ENCODE measurements around the gene FAM24A. TPM values are rescaled to one million over a fixed set of nuclear protein-coding genes. Genes with fewer than 3 reads are reported as not detected.

FAM24A gene
- total and polyA plus RNA-seq, 10 of the 15 experiments (the other 5 are each of a cell fraction or from before 2014, with no cell fraction given): not detected

- ChIA-PET POLR2A (no interaction called here), CTCF (interaction anchor here (1.9 kb wide), 1 partner anchor 10 kb away, joined by 5 read pairs; no protein-coding TSS in a partner anchor), SMC1A (ENCODE audit: uncharacterized antibody, unreplicated experiment) (interaction anchor here (1.0 kb wide), 1 partner anchor 10 kb away, joined by 3 read pairs; no protein-coding TSS in a partner anchor), RAD21 (ENCODE audit: unreplicated experiment) (no interaction called here)
- TF ChIP-seq, protein P1, sequence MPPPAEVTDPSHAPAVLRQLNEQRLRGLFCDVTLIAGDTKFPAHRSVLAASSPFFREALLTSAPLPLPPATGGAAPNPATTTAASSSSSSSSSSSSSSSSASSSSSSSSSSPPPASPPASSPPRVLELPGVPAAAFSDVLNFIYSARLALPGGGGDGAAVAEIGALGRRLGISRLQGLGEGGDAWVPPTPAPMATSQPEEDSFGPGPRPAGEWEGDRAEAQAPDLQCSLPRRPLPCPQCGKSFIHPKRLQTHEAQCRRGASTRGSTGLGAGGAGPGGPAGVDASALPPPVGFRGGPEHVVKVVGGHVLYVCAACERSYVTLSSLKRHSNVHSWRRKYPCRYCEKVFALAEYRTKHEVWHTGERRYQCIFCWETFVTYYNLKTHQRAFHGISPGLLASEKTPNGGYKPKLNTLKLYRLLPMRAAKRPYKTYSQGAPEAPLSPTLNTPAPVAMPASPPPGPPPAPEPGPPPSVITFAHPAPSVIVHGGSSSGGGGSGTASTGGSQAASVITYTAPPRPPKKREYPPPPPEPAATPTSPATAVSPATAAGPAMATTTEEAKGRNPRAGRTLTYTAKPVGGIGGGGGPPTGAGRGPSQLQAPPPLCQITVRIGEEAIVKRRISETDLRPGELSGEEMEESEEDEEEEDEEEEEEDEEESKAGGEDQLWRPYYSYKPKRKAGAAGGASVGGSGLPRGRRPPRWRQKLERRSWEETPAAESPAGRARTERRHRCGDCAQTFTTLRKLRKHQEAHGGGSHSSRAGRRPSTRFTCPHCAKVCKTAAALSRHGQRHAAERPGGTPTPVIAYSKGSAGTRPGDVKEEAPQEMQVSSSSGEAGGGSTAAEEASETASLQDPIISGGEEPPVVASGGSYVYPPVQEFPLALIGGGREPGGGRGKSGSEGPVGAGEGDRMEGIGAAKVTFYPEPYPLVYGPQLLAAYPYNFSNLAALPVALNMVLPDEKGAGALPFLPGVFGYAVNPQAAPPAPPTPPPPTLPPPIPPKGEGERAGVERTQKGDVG (CRISPR knock-in tag; IDR thresholded peaks at IDR 0.05): no peak
- TF ChIP-seq JUNB (IDR thresholded peaks at IDR 0.05): peak; percentile 16; the same call in 1 of the 2 replicates
- in situ Hi-C loops (cut with MboI): no loop called here
- H3K4me2 ChIP-seq (ENCODE audit: control insufficient read depth, insufficient read depth): no peak overlapping the region
- intact Hi-C loops (cut with micrococcal nuclease; ENCODE audit: unreplicated experiment): no loop called here
- no peak overlapping the region; the same call in 1 of the 2 replicates for H2AFZ ChIP-seq (ENCODE audit: control insufficient read depth, low read depth, low read length)
- H3K9me3 ChIP-seq (replicated peaks; ENCODE audit: control insufficient read depth, insufficient read depth, low read length): no peaks in the 10 kb centered on the region
- no peaks in the 10 kb centered on the region; the same call in 1 of the 2 replicates for H3K4me1 ChIP-seq (ENCODE audit: control insufficient read depth, insufficient read depth, low read length)
- FAIRE-seq (no peak), DNase-seq (ENCODE audit: low read depth, low spot score) (no peak), ATAC-seq (no peak)
- peaks cover 16% of the 10 kb centered on the region for H3K79me2 ChIP-seq (ENCODE audit: control insufficient read depth, insufficient read depth, low read length)
- H3K4me3 ChIP-seq: no peak overlapping the region
- H3K27ac ChIP-seq (ENCODE audit: control insufficient read depth, insufficient read depth): no peak overlapping the region
- H4K20me1 ChIP-seq (ENCODE audit: control insufficient read depth, insufficient read depth): no peaks in the 10 kb centered on the region
- no peaks in the 10 kb centered on the region for H3K27me3 ChIP-seq (replicated peaks in 1 of 2; ENCODE audit: control insufficient read depth in 2 of 2, insufficient read depth in 2 of 2, low read length in 1 of 2)
- H3K9ac ChIP-seq (ENCODE audit: control insufficient read depth, insufficient read depth, low read length): no peak overlapping the region
- no TSS peak for BruUV-seq (replicated peaks)
- no peaks in the 10 kb centered on the region for H3K36me3 ChIP-seq (ENCODE audit: control insufficient read depth in 2 of 2, insufficient read depth in 2 of 2, low read length in 1 of 2)
Observed at GRCh38 chr10:122882766-122883165, 27.6 kb upstream of the FAM24A start.

DNA sequence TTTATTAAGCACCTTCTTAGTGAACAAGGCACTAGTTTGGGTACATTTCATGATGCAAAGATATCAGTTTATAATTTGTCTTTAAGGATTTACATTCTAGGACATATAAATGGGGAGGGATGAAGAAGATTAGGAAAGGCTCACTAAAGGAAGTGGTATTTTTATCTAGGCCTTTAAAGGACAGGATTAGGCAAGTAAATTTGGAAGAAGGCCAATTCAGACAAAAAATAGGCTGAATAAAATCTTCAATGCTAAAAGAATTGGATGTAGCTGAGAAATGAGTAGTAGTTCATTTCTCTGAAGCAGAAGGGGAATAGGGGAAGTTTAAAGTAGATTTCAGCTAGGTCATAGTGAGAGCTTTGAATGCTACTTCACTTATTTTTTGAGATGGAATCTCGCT, 26.2 kb upstream of the FAM24A start:
- no peaks in the 10 kb centered on the region for H4K20me1 ChIP-seq (ENCODE audit: control insufficient read depth, insufficient read depth)
- WGBS (ENCODE audit: insufficient coverage, insufficient replicate concordance, low lambda C conversion rate, missing lambda C conversion rate): 88% methylated on average over 1 of the region's 1 CpG
- CTCF ChIA-PET: no interaction called here
- intact Hi-C loops (cut with micrococcal nuclease; ENCODE audit: unreplicated experiment): no loop called here
- H3K4me1 ChIP-seq (ENCODE audit: control insufficient read depth, insufficient read depth, low read length): no peaks in the 10 kb centered on the region; the same call in 1 of the 2 replicates
- FAIRE-seq: no peak
- peaks cover 4% of the 10 kb centered on the region for H3K79me2 ChIP-seq (ENCODE audit: control insufficient read depth, insufficient read depth, low read length)
- RAD21 ChIA-PET (ENCODE audit: unreplicated experiment): no interaction called here
- H3K27me3 ChIP-seq (replicated peaks in 1 of 2; ENCODE audit: control insufficient read depth in 2 of 2, insufficient read depth in 2 of 2, low read length in 1 of 2): no peaks in the 10 kb centered on the region
- no peak for DNase-seq (ENCODE audit: low read depth, low spot score)
- TF ChIP-seq ASH2L (IDR thresholded peaks at IDR 0.05; ENCODE audit: borderline replicate concordance, low read depth) (no peak), BRCA1 (IDR thresholded peaks at IDR 0.05; ENCODE audit: low read depth, low read length) (no peak), ATF3 (IDR thresholded peaks at IDR 0.05; ENCODE audit: borderline replicate concordance, extremely low read depth, low read depth, low read length) (no peak), MEF2A (IDR thresholded peaks at IDR 0.05; ENCODE audit: insufficient read depth, low read depth, low read length) (no peak), CREB1 (IDR thresholded peaks at IDR 0.05; ENCODE audit: low read depth) (no peak), ZNF217 (IDR thresholded peaks at IDR 0.05) (no peak)
- TF ChIP-seq, protein P2, sequence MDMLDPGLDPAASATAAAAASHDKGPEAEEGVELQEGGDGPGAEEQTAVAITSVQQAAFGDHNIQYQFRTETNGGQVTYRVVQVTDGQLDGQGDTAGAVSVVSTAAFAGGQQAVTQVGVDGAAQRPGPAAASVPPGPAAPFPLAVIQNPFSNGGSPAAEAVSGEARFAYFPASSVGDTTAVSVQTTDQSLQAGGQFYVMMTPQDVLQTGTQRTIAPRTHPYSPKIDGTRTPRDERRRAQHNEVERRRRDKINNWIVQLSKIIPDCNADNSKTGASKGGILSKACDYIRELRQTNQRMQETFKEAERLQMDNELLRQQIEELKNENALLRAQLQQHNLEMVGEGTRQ (IDR thresholded peaks at IDR 0.05; ENCODE audit: borderline replicate concordance, low read depth, low read length): no peak
- H3K4me2 ChIP-seq (ENCODE audit: control insufficient read depth, insufficient read depth): no peak overlapping the region
- SMC1A ChIA-PET (ENCODE audit: uncharacterized antibody, unreplicated experiment): no interaction called here
- H2AFZ ChIP-seq (ENCODE audit: control insufficient read depth, low read depth, low read length): no peak overlapping the region
- BruUV-seq (replicated peaks): no TSS peak
- no peaks in the 10 kb centered on the region for H3K36me3 ChIP-seq (ENCODE audit: control insufficient read depth in 2 of 2, insufficient read depth in 2 of 2, low read length in 1 of 2)
- POLR2A ChIA-PET: no interaction called here
- no peak overlapping the region for H3K9ac ChIP-seq (ENCODE audit: control insufficient read depth, insufficient read depth, low read length)
- no peak for ATAC-seq
- in situ Hi-C loops (cut with MboI): no loop called here
- no peak overlapping the region for H3K27ac ChIP-seq (ENCODE audit: control insufficient read depth, insufficient read depth)
- H3K9me3 ChIP-seq (replicated peaks; ENCODE audit: control insufficient read depth, insufficient read depth, low read length): no peaks in the 10 kb centered on the region
- no peak overlapping the region for H3K4me3 ChIP-seq
